Thyroid gland (tissue), 4 donors: ENCODE results near the gene NQO1. TPM values are rescaled to one million over a fixed set of nuclear protein-coding genes. Genes with fewer than 3 reads are reported as not detected.
A peak's percentile ranks its signal among the peaks of the same experiment; 100 is the strongest.

Source experiments
- DNase-seq, 2 donors: peaks; one replicate each; pipeline ENCODE4 v3.0.0-alpha.2; 2019
- H3K27ac ChIP-seq, 3 donors: fragments of 200-600 bp; sonication (generic); 1 replicate in 2 of 3; 2 replicates in 1 of 3; pipeline ENCODE4 v1.5.1; 2016 to 2019; ENCODE audit warnings: mild to moderate bottlenecking in 1 of 3, moderate library complexity in 1 of 3
- H3K27me3 ChIP-seq: fragments of 200-600 bp; sonication (generic); one replicate; pipeline ENCODE4 v1.5.1; 2019
- H3K36me3 ChIP-seq, 2 donors: fragments of 200-600 bp; sonication (generic); one replicate each; pipeline ENCODE4 v1.5.1; 2016 to 2019
- H3K4me1 ChIP-seq, 2 donors: fragments of 200-600 bp; sonication (generic); one replicate each; pipeline ENCODE4 v1.5.1; 2017 to 2019
- H3K4me3 ChIP-seq, 3 donors: fragments of 200-600 bp; sonication (generic); replicated peaks in 1 of 3; 1 replicate in 2 of 3; 2 replicates in 1 of 3; pipeline ENCODE4 v1.5.1; 2016; ENCODE audit warnings: mild to moderate bottlenecking in 1 of 3
- H3K9me3 ChIP-seq: fragments of 200-600 bp; sonication (generic); one replicate; pipeline ENCODE4 v1.5.1; 2017
- CTCF ChIP-seq, 6 experiments: fragments of 200-600 bp in 3 of 6; fragments of 450-650 bp in 3 of 6; sonication (generic) in 3 of 6; IDR thresholded peaks; one replicate each; pipeline ENCODE4 v1.5.1; 2016 to 2019; ENCODE audit warnings: antibody characterized with exemption in 6 of 6, mild to moderate bottlenecking in 2 of 6, inconsistent platforms in 1 of 6, moderate library complexity in 1 of 6
- POLR2A ChIP-seq, 2 donors: fragments of 450-650 bp; IDR thresholded peaks; one replicate each; pipeline ENCODE4 v1.6.1; 2017; ENCODE audit warnings: antibody characterized with exemption in 2 of 2, mild to moderate bottlenecking in 2 of 2, moderate library complexity in 1 of 2
- WGBS, 2 donors: methylation state at CpG; one replicate each; pipeline ENCODE4 v1.1.5; 2017; 5-methylcytosine and 5-hydroxymethylcytosine counted together
- intact Hi-C: fragments of 100-400 bp; cut with DNase I; formaldehyde crosslinking; loops from one replicate; pipeline ENCODE4 v1.15.1; 2023
- total RNA-seq, 4 donors: library from RNA; depleted of rRNA; stranded (reverse); fragments of >200 nt; gene quantifications; one replicate each; pipeline ENCODE4 v1.2.3, GENCODE V29; 2016

NQO1 gene
- total RNA-seq, 4 donors from 2014 or later, result 321 to 1,811 (median 577) TPM

GRCh38 chr16:69748694-69749345 is 22.5 kb upstream of the NQO1 start:
- WGBS, 2 donors, result 92 to 93% methylated on average over 20 of the region's 20 CpGs
- DNase-seq, result no peak
- no peak overlapping the region for H3K4me3 ChIP-seq
- peaks cover 7 to 13% of the 10 kb centered on the region in 2 donors for H3K4me1 ChIP-seq
- H3K27me3 ChIP-seq, result no peaks in the 10 kb centered on the region
- H3K36me3 ChIP-seq, result peaks cover 64 to 73% of the 10 kb centered on the region in 2 donors
- intact Hi-C loops, result no loop called here
- no peaks in the 10 kb centered on the region for H3K9me3 ChIP-seq
- TF ChIP-seq POLR2A (IDR thresholded peaks at IDR 0.05) (no peak), CTCF (IDR thresholded peaks at IDR 0.05) (no peak)
- H3K27ac ChIP-seq, result no peak overlapping the region

- no peaks in the 10 kb centered on the region for H3K27me3 ChIP-seq
- no peak for DNase-seq
- H3K4me1 ChIP-seq, result peaks cover 5 to 8% of the 10 kb centered on the region in 2 donors
- no peak overlapping the region for H3K4me3 ChIP-seq
- peaks cover 70 to 82% of the 10 kb centered on the region in 2 donors for H3K36me3 ChIP-seq
- no peaks in the 10 kb centered on the region for H3K9me3 ChIP-seq
- TF ChIP-seq POLR2A (IDR thresholded peaks at IDR 0.05) (no peak), CTCF (IDR thresholded peaks at IDR 0.05) (no peak)
- intact Hi-C loops, result no loop called here
- 93 to 96% methylated on average over 8 of the region's 8 CpGs for WGBS, 2 donors
- H3K27ac ChIP-seq, result no peak overlapping the region
Measured at GRCh38 chr16:69747115-69747514, 20.8 kb upstream of the NQO1 start.

- no peak overlapping the region for H3K27ac ChIP-seq
- TF ChIP-seq POLR2A (IDR thresholded peaks at IDR 0.05) (no peak), CTCF (IDR thresholded peaks at IDR 0.05) (no peak)
- no peak overlapping the region for H3K4me3 ChIP-seq
- peaks cover 64 to 72% of the 10 kb centered on the region in 2 donors for H3K36me3 ChIP-seq
- H3K27me3 ChIP-seq, result no peaks in the 10 kb centered on the region
- peaks cover 12 to 19% of the 10 kb centered on the region in 2 donors for H3K4me1 ChIP-seq
- 86 to 94% methylated on average over 6 to 9 of the region's 10 CpGs for WGBS, 2 donors
- no peak for DNase-seq
- no peaks in the 10 kb centered on the region for H3K9me3 ChIP-seq
- intact Hi-C loops, result no loop called here
Measured at GRCh38 chr16:69745959-69746358, 19.6 kb upstream of the NQO1 start.

- 87 to 96% methylated on average over 11 of the region's 11 CpGs for WGBS, 2 donors
- Histone ChIP-seq H3K36me3 (peaks cover 64 to 67% of the 10 kb centered on the region in 2 donors), H3K9me3 (no peaks in the 10 kb centered on the region), H3K4me3 (no peak overlapping the region), H3K27ac (no peak overlapping the region), H3K4me1 (peaks cover 18 to 25% of the 10 kb centered on the region in 2 donors), H3K27me3 (no peaks in the 10 kb centered on the region)
- intact Hi-C loops, result no loop called here
- TF ChIP-seq POLR2A (IDR thresholded peaks at IDR 0.05), result no peak
- TF ChIP-seq CTCF (IDR thresholded peaks at IDR 0.05), result no peak
- DNase-seq, result no peak
Measured at GRCh38 chr16:69745232-69745612, 18.9 kb upstream of the NQO1 start.

- peak overlapping the region in 1 of 3 donors; percentile 98 for H3K27ac ChIP-seq
- intact Hi-C loops, result no loop called here
- peaks cover 62 to 68% of the 10 kb centered on the region in 2 donors for H3K36me3 ChIP-seq
- DNase-seq, result no peak
- H3K4me3 ChIP-seq, result no peak overlapping the region
- WGBS, 2 donors, result 95 to 96% methylated on average over 35 of the region's 35 CpGs
- H3K9me3 ChIP-seq, result no peaks in the 10 kb centered on the region
- TF ChIP-seq POLR2A (IDR thresholded peaks at IDR 0.05) (no peak), CTCF (IDR thresholded peaks at IDR 0.05) (no peak)
- H3K27me3 ChIP-seq, result no peaks in the 10 kb centered on the region
- peaks cover 19 to 27% of the 10 kb centered on the region in 2 donors for H3K4me1 ChIP-seq
Measured at GRCh38 chr16:69744363-69745231, 18.2 kb upstream of the NQO1 start.
